Activated naive CD4-positive, alpha-beta T cell treated with anti-CD3 and anti-CD28 coated beads, Interleukin-2, amount 50 U/mL, for 16 hours (primary cell): Measurements from ENCODE around the gene LGALS3BP.

ENCODE experiments used
- DNase-seq: peaks from one replicate; pipeline ENCODE4 v3.0.0-alpha.2; 2020

Gene LGALS3BP

DNA sequence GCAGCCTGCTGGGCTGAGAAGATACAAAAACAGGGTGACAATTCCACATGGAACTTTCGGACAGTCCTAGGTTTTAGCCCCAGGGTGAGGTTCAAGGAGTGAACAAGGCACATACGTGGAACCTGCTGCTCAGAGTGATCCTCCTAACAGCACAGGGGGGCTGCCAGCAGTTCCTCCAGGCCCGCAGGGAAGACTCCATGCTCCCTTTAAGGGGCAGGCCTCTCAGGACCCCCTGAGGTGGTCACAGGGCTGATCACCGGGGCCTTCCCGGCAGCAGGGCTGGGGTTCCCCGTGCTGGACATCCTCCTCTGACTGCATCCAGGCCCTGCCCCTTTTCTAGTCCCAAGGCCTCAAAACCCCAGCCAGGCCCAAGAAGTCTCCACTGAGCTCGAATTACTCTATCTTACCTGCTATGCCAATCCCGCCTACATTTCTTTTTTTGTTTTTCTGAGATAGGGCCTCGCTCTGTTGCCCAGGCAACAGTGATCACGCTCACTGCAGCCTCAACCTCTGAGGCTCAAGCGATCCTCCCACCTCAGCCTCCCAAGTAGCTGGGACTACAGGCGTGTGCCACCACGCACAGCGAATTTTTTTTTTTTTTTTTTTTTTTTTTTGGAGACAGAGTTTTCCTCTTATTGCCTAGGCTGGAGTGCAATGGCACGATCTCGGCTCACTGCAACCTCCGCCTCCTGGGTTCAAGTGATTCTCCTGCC lies 19.5 kb upstream of the LGALS3BP start:
- no peak for DNase-seq

DNA sequence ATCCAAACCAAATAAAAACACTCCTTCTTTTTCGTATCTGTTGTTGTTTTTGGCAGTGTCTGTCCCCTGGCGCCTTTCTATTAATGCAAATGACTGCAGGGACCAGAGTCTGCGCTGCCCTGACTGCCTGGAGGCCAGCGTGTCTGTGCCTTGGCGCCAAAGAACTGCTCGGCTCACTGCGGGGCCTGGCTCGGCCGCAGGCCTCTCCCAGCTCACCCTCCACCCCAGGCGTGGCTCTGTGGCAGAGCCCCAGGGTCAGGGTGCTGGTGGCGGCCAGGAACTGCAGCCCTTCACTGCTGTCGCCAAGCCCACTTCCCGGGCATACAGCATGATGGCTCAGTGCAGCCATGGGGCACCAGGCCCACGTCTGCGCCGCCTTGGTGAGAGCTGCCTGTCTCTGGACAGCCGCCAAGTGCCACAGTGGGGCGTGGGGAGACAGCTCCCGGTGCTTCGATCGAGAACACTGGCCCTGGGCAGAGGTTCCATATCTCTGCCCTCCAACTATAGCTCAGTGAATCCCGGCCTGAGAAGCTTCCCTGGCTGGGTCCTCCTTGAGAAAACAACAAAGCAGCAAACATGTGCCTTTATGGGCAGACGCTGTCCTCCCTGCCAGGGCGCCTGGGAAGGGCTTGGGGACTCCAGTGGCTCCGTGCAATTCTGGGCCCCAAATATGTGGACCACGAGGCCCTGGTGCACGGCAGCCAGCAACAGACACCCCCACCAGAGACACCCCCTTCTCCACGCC lies 18.8 kb upstream of the LGALS3BP start:
- DNase-seq: no peak

DNA sequence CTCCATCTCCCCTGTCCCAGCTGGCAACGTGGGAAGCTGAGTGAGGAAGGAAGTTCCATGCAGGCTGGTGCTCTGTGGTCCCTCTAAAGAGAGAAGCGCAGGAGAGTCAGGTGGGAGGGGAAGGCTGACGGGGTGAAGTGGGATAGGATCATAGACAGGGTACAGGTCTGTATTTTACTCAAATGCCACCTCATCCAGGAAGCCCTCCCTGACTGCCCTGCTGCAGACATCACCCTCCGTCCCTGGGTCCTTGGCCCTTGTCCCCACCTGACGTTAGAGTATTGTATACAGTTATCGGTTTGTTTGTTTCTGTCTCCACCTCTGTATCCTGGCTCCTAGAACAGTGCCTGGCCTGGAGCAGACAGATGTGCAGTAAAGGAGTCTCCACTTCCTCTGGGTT lies 18.2 kb upstream of the LGALS3BP start:
- no peak for DNase-seq

DNA sequence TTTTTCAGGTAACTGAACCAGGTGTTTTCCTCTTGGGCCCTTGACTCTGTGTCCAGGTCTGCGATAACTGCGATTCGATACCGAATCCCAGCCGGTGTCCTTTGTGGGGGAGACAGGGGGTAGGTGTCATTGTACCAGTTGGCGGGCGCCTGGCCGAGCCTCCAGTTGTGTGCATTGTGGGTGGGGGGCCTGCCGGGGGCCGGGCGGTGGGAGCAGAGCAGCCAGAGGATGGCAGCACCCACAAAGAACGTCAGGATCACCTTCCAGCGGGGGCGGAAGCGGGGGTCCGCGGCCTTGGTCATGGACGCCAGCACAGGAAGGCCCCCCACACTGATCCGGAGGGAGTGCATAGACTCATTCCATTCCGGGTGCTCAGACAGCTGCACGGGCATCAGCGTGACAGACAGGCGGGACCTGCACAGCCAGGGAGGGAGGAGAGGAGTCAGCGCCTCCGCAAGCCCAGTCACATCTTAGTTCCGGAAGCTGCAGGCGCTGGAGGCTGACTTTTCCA lies 17.6 kb upstream of the LGALS3BP start:
- no peak for DNase-seq

DNA sequence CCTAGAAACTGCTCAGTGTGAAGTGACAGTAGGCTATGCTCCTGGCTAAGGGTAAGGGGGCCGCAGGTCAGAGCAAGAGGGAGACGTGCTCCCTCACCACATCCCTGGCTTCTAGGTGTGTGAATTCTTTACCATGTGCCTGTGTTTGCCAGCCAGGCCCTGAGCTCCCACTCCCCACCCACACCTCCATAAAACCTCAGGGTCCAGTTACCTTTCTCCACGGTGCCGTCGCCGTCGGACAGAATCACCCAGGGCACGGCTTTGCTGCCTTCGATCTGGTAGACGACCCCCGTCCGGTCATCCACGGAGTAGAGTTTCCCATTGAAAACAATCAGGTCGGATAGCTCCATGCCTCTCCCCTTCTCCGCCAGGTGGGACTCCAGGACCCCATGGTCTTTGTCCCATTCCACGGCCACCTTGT lies 17.1 kb upstream of the LGALS3BP start:
- DNase-seq: no peak

DNA sequence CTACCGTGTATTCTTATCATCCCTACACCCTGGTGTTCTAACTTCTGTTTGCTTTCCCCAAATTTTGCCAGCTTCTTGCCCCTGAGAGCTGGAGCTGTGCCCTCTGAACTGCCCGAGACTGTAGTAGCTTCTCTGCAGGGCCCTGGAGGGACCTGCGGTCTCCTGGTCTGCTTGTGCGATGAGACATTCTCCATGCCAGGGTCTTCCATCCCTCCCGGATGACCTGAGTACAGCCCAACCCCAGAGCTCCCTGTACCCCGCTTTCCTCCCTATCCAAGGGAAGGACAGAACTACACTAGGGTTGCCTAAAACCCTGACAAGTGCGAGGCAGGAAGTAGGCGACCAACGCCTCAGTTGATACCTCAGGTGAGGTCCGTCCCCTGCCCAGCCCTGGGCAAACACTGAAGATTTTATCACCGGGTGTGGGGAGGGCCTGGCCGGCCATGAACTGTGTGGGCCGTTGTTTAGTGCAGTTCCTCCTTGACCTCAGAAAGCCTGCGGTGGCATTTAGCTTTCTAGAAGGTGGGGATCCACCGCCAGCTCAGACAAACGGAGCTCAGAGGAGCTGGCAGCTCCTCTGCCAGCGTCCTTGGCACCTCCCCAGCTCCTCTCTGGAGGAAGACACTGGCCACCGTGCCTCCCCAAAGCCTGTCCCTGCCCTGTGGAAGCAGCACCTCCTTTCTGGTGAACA lies 16.2 kb upstream of the LGALS3BP start:
- DNase-seq: no peak

DNA sequence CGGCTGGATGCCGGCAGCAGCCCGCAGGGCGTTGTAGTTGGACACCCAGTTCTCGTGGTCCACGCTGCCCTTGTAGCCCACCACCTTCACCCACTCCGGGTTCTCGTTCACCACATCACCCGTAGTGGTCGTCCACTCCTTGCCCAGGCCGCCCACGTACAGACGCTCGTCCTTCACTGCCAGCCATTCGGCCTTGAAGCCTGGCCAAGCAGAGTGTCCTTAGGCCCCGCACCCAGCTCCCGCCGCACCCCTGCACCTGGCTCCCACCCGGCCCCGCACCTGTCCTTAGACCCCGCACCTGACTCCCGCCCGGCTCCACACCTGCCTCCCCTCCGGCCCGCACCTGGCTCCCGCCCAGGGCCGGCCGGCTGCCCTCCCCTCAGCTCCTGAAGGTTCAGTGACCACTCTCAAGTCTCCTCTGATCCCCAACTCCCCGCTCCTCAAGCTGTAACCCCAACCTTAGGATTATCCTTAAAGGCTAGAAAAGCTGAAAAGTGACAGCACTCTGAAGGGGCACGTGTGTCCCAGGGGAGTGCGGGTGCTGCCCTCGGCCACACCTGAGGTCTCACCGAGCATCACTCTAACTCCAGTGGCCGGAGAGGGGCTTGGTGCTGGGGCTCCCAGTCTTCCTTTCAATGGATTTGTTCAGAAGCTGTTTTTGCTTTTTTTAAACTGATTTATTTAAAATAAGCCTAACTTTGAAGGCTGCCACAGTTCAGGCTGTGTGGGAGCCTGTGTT lies 15.5 kb upstream of the LGALS3BP start:
- DNase-seq: no peak

DNA sequence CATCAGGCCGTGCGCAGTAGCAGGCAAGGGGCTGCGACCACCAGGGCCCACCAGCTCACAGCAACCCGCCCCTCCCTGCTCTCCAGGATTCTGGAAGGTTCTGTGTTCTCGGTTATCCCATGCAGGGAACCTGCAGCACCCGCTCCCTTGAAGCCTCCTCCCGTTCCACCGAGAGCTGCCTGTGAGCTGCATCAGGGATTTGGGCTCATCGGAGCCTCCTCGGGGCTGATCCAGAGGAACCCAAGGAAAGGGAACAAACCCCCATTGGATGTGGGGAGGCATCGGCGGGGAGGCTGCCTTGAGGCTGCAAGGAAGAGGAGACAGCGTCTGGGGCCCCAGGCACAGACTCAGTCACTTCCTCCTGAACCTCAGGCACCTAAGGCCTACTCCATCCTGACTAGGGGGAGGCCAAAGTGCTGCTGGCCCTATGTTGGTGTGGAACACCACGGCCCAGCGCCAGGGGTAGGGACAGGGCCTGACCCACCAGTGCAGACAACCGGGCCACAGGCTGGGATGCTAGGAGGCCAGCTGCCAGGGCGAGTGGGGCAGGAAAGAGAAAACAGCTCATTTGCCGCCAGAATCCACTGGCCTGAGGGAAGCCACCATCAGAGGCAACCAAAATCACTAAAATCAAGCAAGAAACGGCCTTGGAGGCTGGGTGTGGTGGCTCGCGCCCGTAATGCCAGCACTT lies 14.4 kb upstream of the LGALS3BP start:
- DNase-seq: no peak

DNA sequence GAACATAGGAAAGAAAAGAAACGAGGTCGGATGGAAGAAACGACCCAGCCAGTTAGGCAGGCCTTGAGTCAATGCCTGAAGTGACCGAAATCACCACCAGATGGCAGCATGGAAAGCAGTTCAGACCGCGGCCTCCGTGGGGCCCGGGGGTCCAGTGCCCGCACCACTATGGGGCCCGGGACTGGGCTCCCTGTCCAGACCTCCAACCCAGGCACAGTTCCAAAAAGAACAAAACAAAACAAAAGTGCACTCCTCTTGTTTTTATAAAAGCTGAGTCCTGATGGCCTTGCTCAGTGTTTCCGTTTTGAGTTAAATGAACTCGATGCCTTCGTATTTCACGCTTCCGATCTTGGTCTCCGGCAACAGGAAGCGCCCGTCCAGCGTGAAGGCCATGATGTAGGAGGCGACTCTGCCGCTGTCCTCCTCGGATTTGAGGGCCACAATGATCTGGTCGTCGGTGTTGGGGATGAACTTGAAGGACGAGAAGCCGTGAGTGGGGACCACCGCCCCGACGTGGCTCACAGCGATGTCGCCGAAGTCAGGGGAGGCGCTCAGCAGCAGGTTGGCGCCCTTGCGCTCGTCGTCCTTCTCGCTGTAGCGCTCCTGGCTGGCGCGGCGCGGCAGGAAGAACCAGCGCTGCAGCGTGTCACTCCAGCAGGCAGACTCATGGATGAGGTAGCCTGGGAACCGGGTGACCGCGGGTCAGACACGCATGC lies 13.7 kb upstream of the LGALS3BP start:
- peak; percentile 62 for DNase-seq

DNA sequence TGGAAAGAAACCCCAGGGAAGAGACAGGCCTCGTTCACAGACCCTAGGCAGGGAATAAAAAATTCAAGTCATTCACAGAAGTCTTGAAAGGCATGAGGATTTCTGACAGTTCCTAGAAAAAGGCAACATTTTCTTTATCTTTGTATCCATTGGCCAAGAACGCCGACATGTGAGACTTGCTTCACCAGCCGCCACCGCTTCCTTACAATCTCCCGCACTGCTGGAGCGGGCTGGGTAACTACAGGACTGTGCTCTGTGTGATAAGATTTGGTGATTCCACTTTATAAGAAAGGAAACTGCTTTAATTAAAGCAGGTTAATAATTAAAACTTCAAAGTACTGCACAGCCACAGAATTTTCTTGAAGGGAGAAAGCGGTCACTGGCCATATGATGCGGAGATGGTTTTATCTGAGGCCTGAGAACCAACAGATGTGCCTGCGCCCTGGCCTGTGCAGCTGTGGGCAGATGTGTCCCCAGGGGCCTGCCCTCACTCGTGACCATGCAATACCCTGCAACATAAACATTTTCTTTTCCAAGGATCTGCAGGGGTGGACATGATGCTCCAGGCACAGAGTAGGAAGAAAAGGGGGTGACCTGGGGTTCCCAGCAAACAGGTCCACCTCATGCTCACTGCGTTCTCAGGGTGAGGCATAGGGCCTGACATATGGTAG lies 13.0 kb upstream of the LGALS3BP start:
- DNase-seq: no peak

DNA sequence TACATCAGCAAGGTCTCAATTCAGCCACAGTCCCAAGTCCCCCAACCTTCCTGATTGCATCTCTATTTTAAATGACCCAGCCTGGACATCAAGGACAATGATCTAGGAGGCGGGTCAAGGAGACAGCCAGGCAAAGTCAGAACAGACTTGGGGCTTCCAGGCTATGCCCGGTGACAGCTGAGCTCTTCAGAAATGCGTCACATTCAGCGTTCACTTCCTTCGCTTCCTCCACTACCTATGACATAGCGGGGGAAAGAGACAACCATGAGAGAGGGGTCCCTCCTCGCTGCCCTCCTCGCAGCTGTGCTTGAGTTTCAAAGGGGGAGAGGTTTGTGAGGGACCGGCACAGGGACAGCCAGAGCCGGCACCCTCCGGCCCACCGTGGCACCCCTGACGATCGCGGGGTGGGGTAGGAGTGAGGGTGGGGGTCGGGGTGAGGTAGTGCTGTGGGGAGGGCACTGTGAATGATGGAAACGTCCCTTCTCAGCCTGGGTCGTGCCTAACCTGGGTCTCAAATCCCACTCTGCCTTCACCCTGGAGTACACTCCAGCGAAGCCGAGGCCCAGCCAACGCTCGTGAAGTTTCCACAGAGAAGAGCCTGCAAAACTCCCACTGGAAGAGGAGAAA lies 12.3 kb upstream of the LGALS3BP start:
- DNase-seq: peak; percentile 3

DNA sequence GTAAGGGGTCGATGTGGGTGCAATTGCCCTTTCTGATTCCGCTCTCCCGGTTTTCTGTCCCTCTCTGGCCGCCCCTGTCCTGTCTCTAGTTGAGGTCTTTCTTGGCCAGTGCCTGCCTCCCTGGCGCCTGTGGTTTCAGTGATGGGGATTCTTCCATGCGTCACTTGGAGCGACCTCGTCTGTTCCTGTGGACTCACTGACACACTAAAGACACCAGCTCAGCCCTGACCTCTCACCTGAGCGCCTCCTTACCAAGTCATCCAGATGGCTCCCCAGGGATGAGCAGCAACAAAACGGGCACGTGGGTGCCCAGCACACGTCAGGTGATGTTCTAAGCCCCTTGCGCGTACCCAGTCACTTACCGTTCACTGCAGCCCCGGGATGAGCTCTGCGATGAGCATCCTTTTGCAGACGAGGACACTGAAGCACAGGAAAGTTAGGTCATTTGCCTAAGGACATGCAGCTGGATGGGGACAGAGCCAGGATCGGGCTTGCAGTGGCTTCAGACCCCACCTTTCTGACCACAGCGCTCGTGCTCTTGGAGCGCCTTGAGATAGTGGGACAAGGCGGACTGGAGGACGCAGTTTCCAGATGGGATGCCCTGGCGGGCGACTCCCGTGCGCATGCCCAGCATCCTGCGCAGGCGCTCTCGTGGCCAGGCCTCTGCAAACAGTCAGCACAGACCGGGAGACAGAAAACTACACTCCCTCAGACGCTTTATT lies 11.5 kb upstream of the LGALS3BP start:
- DNase-seq: peak; percentile 7

DNA sequence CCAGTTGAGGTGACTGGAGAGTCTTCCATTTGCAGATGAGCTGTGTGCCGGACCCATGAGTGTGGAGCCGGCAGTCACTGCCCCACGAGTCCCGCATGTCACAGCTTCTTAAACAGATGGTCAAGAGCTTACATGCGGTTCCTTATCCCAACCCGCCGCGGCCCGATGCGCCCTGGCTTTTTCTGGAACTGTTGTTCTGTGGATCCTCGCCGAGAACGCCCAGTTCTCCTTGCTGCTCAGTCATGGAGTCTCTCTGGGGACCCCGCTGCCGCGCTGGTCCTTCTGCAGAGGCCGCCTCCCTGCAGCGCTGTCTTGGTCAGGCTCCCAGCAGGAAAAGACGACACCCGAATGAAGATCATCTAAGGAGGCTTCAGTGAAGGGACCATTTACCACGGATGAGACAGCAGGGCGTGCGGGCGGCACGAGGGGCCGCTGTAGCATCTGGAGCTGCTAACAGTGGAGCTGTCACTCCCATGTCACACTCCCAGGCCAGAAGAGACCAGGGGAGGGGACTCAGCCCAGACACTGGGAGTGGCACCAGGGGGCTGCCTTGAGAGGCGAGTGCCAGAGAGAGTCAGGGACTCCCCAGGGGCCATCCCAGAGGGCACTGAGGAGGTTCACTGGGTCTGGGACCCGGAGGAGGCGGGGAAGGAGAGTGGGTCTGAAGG lies 10.8 kb upstream of the LGALS3BP start:
- peak; percentile 4 for DNase-seq

DNA sequence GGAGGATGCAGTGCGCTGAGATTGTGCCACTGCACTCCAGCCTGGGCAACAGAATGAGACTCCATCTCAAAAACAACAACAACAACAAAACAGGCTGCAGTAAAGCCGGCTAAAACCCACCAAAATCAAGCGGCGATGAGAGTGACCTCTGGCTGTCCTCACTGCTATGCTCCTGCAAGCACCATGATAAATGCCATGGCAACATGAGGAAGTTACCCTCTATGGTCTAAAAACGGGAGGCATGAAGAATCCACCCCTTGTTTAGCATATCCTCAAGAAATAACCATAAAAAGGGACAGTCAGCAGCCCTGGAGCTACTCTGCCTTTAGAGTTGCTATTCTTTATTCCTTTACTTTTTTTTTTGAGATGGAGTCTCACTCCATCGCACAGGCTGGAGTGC lies 8.4 kb upstream of the LGALS3BP start:
- DNase-seq: no peak

DNA sequence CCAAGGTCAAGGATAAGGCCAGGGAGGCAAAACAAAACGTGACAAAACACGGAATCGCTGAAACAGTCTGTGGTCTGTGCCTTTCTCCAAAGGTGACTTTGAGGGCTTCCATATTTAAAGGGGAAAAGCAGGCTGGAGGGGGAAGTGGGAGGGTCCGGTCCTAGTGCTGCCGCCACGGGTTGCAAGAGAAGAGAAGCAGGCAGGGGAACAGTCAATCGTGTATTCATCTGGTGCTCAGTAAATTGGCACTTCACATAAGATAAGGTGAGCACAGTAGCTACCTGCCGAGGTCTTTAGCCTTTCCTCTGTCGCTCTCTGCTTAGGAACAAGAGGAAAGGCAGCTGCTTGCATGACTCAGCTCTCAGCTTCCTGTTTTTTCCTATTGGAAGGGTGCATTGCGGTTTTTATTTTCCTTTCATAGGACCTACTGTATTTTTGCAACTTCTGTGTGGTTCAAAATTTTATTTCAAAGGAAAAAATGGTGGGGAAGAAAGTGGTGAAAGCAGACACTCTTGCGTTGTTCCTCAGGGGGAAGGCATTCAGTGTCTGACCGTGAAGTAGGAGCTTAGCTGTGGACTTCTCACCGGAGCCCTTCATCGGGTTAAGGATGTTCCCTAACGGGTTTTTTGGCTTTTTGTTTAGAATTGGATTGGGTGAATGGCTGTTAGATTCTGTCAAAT lies 7.1 kb upstream of the LGALS3BP start:
- DNase-seq: no peak

DNA sequence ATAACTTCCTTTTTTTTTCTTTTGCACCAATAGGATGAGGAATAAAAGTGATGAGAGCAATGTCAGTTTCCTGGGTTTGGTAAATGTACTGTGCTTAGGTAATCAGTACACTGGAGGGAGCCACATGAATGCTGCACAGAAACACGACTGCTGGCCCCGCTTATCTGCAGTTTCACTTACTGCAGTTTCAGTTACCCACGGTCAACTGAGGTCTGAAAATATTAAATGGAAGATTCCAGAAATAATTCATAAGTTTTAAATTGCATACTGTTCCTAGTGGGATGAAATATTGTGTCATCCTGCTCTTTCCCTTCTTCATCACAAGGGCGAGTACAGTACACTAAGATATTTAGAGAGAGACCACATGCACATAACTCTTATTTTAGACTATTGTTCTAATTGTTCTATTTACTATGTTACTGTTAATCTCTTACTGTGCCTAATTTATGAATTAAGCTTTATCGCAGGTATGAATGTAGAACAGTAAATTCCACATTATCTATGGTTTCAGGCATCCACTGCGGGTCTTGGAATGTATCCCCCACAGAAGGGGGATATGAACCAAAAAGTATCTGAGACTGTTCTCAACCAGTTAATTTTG lies 6.4 kb upstream of the LGALS3BP start:
- no peak for DNase-seq

DNA sequence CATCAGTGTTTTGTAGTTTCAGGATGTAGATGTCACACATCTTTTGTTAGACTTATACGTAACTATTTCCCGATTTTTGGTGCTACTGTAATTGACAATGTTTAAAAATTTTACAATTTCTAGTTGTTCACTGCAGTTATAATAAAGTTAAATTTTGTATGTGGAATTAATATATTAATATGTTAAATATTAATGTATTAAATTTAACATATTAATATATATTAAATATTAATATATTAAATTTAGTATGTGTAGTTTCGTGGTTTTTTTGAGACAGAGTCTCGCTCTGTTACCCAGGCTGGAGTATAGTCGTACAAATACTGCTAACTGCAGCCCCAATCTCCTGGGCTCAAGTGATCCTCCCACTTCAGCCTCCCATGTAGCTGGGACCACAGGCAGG lies 5.7 kb upstream of the LGALS3BP start:
- no peak for DNase-seq
